Umbilical cord (tissue), 2 donors: ENCODE data around the gene TDP1. TPM values are rescaled to one million over a fixed set of nuclear protein-coding genes. Genes with fewer than 3 reads are reported as not detected.
"Not testable (repeated sequence)": the region's sequence is repeated elsewhere in the genome, so short reads cannot be mapped to it uniquely, and the experiment has no call there.

Source experiments
- DNase-seq: peaks from one replicate; pipeline ENCODE4 v3.0.0-alpha.2; 2015; ENCODE audit warnings: low spot score
- total RNA-seq: library from RNA; depleted of rRNA; stranded (reverse); fragments of >200 nt; gene quantifications from one replicate; pipeline ENCODE4 v1.2.3, GENCODE V29; 2014; ENCODE audit warnings: low replicate concordance; ENCODE audit not compliant: insufficient read depth

TDP1 gene
- total RNA-seq, 1 donor from 2014 or later = 24.1 TPM

DNA sequence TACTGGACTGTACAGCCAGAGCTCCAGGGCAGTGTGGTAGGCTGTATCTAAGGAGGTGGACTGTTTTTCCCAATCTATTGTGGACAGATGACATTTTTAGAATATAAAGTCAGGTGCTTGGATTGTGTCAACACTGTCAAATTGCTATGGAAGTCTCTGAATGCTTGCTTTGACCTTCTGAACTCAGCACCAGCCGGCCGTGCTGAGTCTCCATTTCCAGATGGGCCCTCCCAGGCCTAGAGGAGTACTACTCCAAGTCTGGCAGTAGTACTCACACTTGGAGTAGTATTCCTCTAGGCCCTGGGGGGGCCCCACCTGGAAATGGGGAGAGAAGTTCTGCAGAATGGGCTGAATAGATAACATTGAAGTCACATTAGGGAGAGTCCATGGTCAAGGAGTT is 89.9 kb downstream of the TDP1 start:
- DNase-seq = no peak

DNA sequence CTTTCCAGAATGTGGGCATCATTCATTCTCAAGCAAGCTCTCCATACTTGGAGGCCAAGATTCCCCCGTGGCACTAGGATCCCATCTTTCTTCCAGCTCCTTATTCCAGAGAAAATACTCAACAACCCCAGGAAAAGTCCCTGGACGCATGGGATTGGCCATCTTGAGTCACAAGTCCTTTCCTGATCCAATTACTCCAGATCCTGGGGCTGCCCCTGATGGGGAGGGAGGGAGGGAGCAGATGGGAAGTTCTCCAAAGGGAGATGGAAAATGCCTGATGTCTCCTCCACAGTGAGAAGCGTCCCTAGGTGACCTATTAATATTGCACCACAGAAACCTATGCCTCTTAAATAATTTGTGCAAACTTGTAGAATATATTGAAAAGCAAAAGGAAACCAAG is 93.7 kb downstream of the TDP1 start:
- no peak for DNase-seq

DNA sequence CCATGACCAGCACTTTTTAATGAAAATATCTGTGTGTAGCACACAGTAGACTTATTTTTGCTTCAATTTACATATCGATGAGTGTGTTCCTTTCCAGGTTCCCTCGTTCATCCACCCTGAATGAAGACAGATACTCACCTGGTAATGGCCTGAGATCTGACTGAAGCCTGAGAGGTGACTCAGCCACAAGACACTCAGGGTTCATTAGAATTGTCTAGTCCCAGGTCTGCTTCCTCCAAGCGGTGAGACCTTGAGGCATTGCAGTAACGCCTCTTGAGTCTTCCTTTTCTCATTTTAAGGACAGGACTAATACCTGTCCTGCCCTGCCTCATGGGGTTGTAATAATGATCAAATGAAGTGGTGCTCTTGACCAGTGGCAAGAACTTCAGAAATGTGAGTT is 94.5 kb downstream of the TDP1 start:
- DNase-seq = no peak

DNA sequence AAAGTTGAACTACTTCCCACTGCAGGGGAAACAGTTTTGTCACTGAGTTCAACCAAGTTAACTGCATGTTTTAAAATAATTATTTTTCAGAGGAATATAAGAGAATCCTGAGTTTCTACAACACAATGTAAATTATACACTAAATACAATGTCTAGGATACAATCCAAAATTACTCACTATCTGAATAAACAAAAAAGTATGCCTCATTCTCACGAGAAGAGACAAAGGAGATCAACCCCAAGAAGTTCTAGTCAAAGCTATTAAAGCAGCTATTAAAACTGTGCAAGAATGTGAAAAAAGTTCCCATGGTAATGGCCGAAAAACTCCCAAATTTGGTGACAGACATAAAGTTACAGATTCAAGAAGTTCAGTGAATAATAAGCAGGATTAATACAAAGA is 97.3 kb downstream of the TDP1 start:
- no peak for DNase-seq

DNA sequence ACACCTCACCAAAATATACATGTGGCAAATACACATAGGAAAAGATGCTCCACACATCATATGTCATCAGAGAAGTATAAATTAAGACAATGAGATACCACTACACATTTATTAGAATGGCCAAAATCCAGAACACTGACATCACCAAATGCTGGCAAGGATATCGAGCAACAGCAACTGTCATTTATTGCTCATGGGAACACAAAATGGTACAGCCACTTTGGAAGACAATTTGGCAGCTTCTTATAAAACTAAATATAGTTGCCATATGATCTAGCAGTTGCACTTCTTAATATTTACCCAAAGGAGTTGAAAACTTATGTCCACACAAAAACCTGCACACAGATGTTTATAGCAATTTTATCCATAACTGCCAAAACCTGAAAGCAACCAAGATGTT is 99.1 kb downstream of the TDP1 start:
- no peak for DNase-seq

DNA sequence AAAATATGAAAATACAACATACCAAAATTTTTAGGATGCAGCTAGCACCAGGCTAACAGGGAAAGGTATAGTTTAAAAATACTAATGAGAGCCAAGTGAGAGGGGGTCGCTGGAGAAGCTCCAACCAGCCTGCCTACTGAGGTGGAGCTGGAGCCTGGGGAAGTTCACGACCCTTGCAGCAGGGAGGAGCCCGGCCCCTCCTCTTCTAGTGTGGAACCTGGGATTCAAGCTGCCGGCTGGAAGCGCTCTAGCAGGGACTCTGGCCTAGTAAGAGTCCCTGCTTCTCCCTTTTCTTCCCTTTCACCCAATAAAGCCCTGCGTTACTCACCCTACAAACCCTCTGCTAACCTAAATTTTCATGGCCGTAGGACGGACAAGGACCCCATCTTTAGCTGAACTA is 101.1 kb downstream of the TDP1 start:
- no peak for DNase-seq

DNA sequence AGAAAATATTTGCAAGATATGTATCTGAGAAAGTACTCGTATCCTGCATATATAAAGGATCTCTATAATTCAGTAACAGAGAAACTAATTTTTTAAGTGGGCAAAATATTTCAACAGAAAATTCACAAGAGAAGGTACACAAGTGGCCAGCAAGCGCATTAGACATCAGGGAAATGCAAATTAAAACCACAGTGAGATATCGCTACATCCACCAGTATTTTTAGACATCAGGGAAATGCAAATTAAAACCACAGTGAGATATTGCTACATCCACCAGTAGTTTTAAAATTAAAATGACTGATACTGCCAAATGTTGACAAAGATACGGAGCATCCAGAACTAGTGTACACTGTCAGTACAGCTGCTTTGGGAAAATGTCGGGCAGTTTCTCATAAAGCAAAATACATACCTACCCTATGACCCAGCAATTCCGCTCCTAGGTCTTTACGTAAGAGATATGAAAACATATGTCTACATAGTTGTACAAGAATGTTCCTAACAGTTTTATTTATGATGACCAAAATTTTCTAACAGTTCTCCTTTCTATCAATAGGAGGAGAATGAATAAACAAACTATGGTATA is 103.2 kb downstream of the TDP1 start:
- no peak for DNase-seq

DNA sequence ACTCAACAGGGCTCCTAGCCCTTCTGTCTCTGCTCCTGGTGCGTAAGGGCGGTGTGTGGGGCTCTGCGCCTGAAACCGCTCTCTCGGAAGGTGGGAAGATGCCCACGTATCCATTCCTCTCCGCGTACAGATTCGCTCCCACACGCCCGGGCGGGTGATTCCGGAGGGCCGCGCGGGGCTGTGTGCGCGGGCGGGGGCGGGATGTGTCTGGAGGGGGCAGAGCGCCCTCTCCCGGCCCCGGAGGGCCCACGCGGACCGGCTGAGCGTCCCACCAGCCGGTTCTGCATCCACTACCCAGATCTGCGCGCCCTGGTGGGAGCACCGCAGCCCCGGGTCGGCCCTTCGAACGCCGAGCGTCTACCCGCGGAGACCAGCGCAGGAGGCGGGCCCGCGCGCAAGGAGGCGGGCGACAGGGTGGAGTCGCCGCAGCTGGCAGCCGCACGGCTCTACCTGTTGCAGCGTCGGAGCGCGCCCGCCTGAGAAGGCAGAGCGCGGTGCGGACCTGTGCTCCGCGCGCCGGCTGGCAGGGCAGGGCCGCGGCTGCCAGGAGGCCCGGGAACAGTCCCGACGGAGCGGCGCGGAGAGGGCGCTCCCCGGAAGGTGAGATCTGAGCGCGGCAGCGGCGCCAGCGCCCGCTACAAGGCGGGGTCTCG is 104.7 kb downstream of the TDP1 start:
- peak; percentile 35 for DNase-seq

DNA sequence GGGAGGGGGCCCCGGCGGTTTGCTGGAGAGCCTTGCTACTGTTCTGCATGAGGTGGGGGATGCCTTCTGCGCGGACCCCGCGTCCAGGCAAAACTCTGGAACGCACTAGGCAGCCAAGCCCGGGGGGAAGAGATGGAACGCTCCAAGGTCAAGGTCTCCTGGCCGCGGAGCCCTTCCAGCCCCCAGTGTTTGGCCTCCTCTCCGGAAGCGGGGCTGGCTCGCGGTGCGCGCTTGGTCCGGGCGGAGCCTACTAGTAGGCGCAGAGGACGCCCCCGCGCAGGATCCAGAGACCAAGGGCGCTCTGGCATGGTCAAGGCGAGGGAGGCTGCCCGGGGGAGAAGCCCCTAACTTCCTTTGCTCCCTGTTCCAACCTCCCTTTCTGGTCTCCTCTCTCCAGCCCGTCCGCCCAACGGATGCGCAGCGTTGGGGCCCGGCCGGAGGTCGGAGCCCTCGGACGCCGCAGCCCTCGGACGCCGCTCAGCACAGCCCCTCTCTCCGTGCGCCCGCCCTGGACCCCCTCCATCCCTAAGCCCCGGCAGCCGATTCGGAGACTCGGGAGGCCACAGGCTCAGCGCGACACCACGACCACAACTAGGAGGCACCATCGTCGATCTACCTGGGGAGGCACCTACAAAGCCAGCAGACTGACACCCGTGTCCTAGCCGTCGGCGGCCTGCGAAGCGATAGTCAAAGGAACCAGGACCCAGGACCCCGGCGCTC is 105.4 kb downstream of the TDP1 start:
- no peak for DNase-seq

DNA sequence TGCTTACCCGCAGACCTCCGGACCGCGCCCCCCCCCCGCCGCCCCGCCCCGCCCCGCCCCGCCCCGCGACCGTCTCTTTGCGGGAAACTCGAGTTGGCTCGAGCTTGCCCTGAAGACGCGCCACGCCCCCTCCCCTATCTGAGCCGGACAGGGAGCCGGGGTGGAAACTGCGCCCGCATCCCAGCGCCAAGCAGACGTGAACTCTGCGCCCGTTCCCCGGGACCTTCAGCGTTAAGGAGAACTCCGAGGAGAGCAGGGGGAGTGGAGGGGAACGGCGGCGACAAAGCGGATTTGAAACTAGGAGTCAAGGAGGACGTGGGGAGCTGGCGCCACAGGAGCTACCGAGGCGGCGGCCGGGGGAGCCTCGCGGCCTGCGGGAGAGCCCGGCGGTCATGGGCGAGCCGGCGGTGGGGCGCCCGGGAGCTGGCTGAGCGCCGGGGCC is 106.0 kb downstream of the TDP1 start, which contains the start of gene KCNK13:
Gene KCNK13 (plus strand): TSS at position 310 of the 442 bp plus-strand sequence. CDS start 212 bp downstream, outside the sequence.
- peak; percentile 9 for DNase-seq

DNA sequence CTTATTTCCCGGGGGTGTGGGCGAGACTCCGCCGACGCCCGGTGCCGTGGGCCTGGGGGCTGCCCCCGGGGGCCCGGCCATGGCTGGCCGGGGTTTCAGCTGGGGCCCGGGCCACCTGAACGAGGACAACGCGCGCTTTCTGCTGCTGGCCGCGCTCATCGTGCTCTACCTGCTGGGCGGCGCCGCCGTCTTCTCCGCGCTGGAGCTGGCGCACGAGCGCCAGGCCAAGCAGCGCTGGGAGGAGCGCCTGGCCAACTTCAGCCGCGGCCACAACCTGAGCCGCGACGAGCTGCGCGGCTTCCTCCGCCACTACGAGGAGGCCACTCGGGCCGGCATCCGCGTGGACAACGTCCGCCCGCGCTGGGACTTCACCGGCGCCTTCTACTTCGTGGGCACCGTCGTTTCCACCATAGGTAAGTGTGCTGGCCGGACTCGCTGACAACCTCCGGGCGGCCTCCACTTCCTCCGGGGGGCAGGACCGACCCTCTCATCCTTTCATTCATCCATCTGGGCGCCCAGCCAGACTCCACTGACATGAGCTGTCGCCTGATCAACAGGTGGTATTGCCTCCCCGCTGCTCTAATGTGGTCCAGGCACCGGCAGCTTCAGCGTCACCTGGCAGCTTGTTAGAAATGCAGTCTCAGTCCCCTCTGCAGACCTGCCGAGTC is 106.5 kb downstream of the TDP1 start:
- no peak for DNase-seq

DNA sequence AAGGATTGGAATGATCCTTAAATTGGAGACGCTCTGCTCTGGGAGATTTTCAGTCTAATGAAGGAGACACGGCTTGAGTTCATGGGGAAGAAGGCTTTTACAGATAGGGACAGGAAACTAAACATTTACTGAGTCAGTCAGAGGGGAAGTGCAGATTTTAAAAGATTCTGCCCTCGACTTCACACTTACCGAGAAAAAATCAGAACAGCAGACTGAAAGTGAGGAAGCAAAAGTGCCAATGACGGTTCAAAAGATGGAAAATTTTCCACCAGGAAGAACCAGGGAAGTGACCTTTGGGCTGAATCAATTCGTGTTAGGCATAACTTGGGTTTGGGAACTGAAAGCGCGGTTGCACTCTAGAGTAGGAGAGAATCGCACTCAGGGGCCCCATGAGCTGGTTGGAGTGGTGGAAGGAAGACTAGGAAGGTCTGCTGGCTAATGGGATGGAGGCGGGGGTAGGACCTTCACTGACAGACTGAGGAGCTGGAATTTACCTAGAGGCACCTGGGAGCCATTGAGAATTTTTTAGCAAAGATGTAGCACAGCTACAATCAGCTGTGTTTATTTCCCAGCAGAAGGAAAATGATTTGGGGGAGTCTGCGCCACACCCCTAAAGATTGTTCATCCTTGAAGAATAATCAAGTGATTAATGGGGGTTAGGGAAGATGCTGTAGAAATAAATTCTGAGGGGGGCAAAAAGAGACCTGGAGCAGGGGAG is 107.3 kb downstream of the TDP1 start:
- DNase-seq = no peak

DNA sequence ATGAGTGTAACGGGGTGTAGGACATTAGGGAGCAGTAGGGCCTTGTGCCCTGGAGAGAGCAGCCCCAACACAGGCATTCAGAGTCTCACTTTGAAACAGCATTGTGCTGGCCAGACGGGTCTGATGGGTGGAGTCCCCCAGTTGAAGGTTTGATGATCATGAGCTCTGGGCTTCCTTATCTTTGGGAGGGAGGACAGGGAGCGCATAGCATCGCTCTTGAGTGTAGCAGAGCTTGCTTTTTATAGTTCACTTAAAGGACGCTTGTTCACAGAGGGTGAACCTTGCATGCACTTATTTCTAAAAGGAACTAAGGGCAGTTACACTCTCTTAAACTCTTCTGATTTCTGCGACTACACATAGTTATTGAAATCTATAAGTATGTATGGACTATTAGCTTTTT is 116.6 kb downstream of the TDP1 start:
- DNase-seq = no peak

DNA sequence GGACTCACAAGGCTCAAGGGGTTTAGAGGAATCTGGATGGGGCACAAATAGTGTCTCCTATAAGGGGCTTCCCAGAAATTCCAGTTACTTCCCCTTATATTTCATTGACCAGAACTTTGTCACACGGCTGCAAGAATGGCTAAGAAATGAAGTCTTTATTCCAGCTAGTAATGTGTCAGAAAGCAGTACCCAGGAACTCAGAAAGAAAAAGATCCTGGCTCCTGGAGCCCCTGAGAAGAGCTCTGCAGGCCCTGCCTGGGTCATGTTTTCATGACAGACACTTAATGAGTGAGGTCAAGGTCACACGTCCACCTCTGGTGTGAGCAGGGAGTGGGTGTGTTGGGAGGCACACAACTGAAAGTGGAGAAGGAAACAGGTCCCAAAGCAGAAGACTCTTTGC is 123.8 kb downstream of the TDP1 start:
- no peak for DNase-seq

DNA sequence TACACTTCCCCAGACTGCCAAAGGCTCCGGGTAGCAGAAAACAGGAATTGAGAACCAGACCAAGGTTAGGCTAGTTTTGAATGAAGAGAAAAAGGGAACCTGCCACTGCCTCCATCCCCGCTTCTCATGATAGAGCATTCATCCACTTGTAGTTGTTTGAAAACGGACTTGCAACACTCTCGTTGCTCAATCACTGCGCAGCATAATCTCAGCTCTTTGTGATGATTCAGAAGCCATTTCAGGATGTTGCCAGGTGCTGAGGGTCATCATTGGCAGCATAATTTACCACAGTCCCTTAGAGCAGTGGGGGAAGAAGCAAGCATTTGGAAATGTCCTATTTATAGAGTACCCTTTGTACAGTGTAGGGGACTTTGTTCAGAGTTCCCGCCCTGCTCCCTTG is 131.7 kb downstream of the TDP1 start:
- peak; percentile 52 for DNase-seq

DNA sequence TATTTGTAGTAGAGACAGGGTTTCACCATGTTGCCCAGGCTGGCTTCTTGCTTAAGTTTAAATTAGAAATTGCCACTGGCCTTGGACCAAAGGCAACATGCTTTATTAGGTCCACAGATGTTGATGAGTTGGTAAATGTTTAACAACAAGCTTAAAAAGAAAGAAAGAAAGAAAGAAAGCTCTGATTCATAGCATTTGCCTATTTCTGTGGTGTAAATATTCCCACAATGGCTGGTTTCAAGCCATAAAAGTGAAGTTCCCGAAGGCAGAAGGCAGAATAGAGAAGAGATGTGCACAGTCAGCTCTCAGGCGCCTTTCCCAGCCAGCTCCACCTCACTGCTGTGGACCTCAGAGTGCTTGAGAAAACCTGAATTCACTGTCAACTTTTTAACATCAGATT is 132.4 kb downstream of the TDP1 start:
- DNase-seq = no peak

DNA sequence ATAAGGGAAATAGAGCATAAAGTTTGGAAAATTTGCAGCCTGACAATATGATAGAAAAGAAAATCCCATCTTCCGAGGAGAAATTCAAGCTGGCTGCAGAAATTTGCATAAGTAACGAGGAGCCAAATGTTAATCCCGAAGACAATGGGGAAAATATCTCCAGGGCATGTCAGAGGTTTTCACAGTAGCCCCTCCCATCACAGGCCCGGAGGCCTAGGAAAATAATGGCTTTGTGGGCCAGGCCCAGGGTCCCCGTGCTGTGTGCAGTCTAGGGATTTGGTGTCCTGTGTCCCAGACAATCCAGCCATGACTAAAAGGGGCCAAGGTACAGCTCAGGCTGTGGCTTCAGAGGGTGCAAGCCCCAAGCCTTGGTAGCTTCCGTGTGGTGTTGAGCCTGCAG is 133.8 kb downstream of the TDP1 start:
- not testable (repeated sequence) for DNase-seq

DNA sequence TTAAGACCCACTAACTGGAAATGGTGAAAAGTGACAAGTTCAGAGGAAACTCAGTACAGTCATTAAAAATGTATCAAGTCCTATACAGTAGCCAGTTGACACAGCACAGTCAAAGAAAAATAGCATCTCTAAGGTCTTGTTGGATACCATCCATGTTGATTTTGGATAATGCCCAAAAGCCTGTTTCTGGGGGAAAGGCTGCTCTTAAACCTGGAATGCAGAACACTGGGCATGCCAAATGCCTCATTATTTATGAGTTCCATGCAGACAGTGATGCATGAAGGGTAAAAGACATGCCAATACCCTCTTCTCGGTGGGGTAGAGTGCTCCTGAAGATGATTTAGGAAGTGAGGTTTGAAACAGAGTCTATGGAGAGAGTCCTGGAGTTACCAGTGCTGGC is 135.7 kb downstream of the TDP1 start:
- peak; percentile 78 for DNase-seq

DNA sequence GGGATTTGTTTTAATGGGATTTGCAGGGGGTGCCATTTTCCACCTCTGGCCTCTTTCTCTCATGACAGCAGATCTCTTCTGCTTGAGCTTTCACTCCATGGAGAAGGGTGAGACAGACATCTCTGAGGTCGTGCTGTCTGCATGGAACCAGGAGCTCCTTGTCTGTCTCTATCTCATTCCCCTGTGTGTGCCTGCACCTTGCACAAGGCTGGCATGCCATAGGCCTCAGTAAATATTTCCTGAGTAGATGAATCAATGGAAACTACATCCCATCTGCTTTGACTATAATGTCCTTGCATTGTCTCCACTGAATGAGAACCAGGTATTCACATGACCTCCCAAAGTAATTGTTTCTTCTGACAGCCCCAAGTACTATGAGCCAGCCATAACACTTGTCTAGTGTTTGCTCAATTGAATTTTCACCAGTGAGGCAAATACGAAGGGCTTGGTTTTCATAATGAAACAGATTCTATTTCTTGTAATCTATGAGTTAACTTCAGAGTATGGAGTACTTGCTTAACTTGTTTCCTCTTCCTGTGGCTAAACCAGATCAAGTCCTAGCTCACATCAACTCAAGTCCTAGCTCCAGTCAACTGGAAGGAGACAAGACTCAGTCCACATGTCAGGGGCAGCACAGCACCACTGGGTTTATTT is 138.3 kb downstream of the TDP1 start:
- DNase-seq = no peak
